Osteoblast (primary cell): ENCODE measurements around the gene CLUH. TPM values are rescaled to one million over a fixed set of nuclear protein-coding genes. Genes with fewer than 3 reads are reported as not detected.

Source experiments
- DNase-seq: peaks from one replicate; pipeline ENCODE4 v3.0.0; 2011; ENCODE audit warnings: low spot score, mixed read lengths; ENCODE audit not compliant: insufficient read length; ENCODE audit errors: missing footprints
- H2AFZ ChIP-seq: 2 replicates; pipeline ENCODE4 v1.6.0; 2011; ENCODE audit warnings: mild to moderate bottlenecking, low read length
- H3K27ac ChIP-seq: 2 replicates; pipeline ENCODE4 v1.5.1; 2011; ENCODE audit warnings: mild to moderate bottlenecking, low read depth, low read length, moderate library complexity
- H3K27me3 ChIP-seq: 2 replicates; pipeline ENCODE4 v1.6.0; 2012; ENCODE audit warnings: mild to moderate bottlenecking, control low read depth, inconsistent platforms, low read length, moderate library complexity; ENCODE audit not compliant: insufficient read depth
- H3K36me3 ChIP-seq: 2 replicates; pipeline ENCODE4 v1.5.1; 2011; ENCODE audit warnings: mild to moderate bottlenecking, low read length, control low read depth, moderate library complexity; ENCODE audit not compliant: insufficient read depth
- H3K4me1 ChIP-seq: 2 replicates; pipeline ENCODE4 v1.5.1; 2011; ENCODE audit warnings: mild to moderate bottlenecking, low read length, control low read depth, moderate library complexity; ENCODE audit not compliant: insufficient read depth
- H3K4me2 ChIP-seq: 2 replicates; pipeline ENCODE4 v1.6.0; 2011; ENCODE audit warnings: mild to moderate bottlenecking, low read length; ENCODE audit not compliant: insufficient read depth
- H3K4me3 ChIP-seq: fragments of 200-600 bp; sonication (generic); 3 replicates; pipeline ENCODE4 v1.5.1; 2012; ENCODE audit warnings: mild to moderate bottlenecking, low read length, inconsistent platforms; ENCODE audit not compliant: insufficient read depth
- H3K79me2 ChIP-seq: 2 replicates; pipeline ENCODE4 v1.6.0; 2012; ENCODE audit warnings: mild to moderate bottlenecking, low read length, control low read depth, inconsistent platforms; ENCODE audit not compliant: insufficient read depth
- H3K9me3 ChIP-seq: 2 replicates; pipeline ENCODE4 v1.5.1; 2011; ENCODE audit warnings: low read depth, low read length, control low read depth
- H4K20me1 ChIP-seq: 2 replicates; pipeline ENCODE4 v1.6.0; 2012; ENCODE audit warnings: mild to moderate bottlenecking, low read length, control low read depth; ENCODE audit not compliant: insufficient read depth
- CTCF ChIP-seq: IDR thresholded peaks from 2 replicates; pipeline ENCODE4 v1.5.1; 2011; ENCODE audit warnings: mild to moderate bottlenecking, low read depth, low read length, moderate library complexity; ENCODE audit errors: extremely low read depth
- total RNA-seq: library from RNA; depleted of rRNA; stranded (reverse); fragments of >200 nt; gene quantifications from 2 replicates; pipeline ENCODE4 v1.2.3, GENCODE V29; 2012

The CLUH gene
- total RNA-seq, 1 donor: 41.6 TPM

GRCh38 chr17:2694381-2695242, 17.0 kb downstream of the CLUH start:
- Histone ChIP-seq H3K36me3 (peaks cover 38% of the 10 kb centered on the region), H3K4me2 (no peak overlapping the region), H4K20me1 (peaks cover 6% of the 10 kb centered on the region), H3K9me3 (no peaks in the 10 kb centered on the region), H3K4me3 (no peak overlapping the region), H2AFZ (no peak overlapping the region), H3K27ac (no peak overlapping the region), H3K79me2 (no peaks in the 10 kb centered on the region), H3K4me1 (no peaks in the 10 kb centered on the region), H3K27me3 (no peaks in the 10 kb centered on the region)
- DNase-seq: peak; percentile 78
- no peak for TF ChIP-seq CTCF

- TF ChIP-seq CTCF: no peak
- peak; percentile 84 for DNase-seq
- Histone ChIP-seq H3K4me1 (no peaks in the 10 kb centered on the region), H3K4me3 (no peak overlapping the region), H3K27me3 (no peaks in the 10 kb centered on the region), H3K79me2 (no peaks in the 10 kb centered on the region), H3K36me3 (peaks cover 34% of the 10 kb centered on the region), H3K27ac (no peak overlapping the region), H4K20me1 (peaks cover 6% of the 10 kb centered on the region), H3K9me3 (no peaks in the 10 kb centered on the region), H3K4me2 (no peak overlapping the region), H2AFZ (no peak overlapping the region)
Observed at GRCh38 chr17:2693561-2694380, 17.8 kb downstream of the CLUH start.

GRCh38 chr17:2692781-2693135, 18.8 kb downstream of the CLUH start:
- no peaks in the 10 kb centered on the region for H3K27me3 ChIP-seq
- H3K27ac ChIP-seq: no peak overlapping the region
- H3K36me3 ChIP-seq: peaks cover 26% of the 10 kb centered on the region
- H3K4me1 ChIP-seq: no peaks in the 10 kb centered on the region
- no peak overlapping the region for H2AFZ ChIP-seq
- H3K4me3 ChIP-seq: no peak overlapping the region
- H3K79me2 ChIP-seq: no peaks in the 10 kb centered on the region
- TF ChIP-seq CTCF: no peak
- peak; percentile 82 for DNase-seq
- no peak overlapping the region for H3K4me2 ChIP-seq
- peaks cover 1% of the 10 kb centered on the region for H4K20me1 ChIP-seq
- H3K9me3 ChIP-seq: no peaks in the 10 kb centered on the region
